NCI-H2227 (cell line): ENCODE measurements around the gene OTC.

Experiments
- DNase-seq: peaks from one replicate; lab custom pipeline; 2025; ENCODE audit not compliant: unreplicated experiment; lab: John Stamatoyannopoulos, UW

OTC gene

GRCh38 chrX:38465686-38466085 is 113.3 kb downstream of the OTC start:
- DNase-seq, result no peak

GRCh38 chrX:38468563-38469157 is 116.3 kb downstream of the OTC start:
- DNase-seq, result no peak
